Right renal cortex interstitium (tissue), 3 donors: ENCODE results near the gene FAM20C. TPM values are rescaled to one million over a fixed set of nuclear protein-coding genes. Genes with fewer than 3 reads are reported as not detected.
"Not testable (repeated sequence)": the region's sequence is repeated elsewhere in the genome, so short reads cannot be mapped to it uniquely, and the experiment has no call there.

Source experiments
- DNase-seq, 3 donors: peaks; one replicate each; pipeline ENCODE4 v3.0.0-alpha.2; 2013; ENCODE audit warnings: low read depth in 3 of 3, low spot score in 2 of 3
- polyA plus RNA-seq, 3 donors: library from polyadenylated mRNA; unstranded; fragments of 120-200 nt; gene quantifications; one replicate each; pipeline ENCODE4 v1.2.1, GENCODE V29; 2013; ENCODE audit not compliant: insufficient read length in 3 of 3

The FAM20C gene
- polyA plus RNA-seq, 3 donors, result 53.8 to 75.4 (median 59.7) TPM

DNA sequence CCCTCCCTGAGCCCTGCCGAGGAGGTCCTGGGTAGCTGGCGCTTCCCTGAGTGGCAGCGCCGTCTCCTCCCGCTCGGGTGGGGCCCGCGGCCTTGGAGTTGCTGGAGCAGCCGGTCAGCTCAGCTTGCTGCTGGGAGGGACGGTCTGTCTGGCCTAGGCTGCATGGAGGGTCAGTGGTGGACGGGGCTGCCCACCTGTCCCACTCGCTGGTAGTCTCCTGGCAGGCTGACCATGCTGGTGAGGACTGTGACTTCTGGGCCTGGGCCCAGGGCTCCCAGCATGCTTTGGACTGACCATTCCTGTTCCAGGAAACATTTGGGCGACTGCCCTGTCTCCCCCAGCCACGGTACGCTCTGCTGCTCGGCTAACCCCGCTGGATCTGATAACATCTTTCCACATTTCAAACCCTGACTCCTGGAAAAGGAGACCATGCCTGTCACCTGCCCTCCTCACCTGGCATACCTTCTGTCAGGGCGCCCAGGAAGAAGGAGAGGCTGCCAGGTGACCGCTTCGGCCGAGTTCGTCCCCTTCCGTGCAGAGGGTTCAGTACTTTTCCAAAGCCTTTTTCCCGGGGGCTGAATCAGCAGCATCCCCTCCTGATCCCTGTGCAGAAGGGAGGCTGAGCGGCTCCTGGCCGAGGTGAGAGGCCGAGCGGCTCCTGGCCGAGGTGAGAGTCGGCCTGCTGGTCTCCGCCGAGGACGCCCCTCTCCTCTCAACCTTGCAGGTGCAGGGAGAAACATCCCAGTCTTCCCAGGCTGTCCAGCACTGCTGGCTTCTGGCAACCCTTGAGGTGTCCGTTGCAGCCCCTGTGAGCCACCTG, 43.4 kb downstream of the FAM20C start:
- no peak for DNase-seq

DNA sequence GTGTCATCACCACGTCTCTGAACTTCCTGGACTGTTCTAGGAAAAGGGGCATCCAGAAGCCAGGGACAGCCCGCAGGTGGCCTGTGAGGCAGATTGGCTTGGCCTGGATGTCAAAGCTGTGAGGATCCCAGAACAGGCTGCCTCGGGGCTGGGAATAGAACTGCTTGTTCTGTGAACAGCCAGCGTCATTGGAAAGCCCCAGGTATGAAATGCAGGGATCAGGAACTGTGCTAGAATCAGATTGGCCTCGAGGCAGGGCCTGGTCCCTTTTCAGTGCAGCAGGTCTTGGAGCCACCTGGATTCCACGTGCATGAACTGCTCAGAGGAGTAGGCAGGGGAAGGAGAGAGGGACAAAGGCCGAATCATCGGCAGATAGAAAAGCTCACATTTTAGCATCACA, 44.6 kb downstream of the FAM20C start:
- no peak for DNase-seq

DNA sequence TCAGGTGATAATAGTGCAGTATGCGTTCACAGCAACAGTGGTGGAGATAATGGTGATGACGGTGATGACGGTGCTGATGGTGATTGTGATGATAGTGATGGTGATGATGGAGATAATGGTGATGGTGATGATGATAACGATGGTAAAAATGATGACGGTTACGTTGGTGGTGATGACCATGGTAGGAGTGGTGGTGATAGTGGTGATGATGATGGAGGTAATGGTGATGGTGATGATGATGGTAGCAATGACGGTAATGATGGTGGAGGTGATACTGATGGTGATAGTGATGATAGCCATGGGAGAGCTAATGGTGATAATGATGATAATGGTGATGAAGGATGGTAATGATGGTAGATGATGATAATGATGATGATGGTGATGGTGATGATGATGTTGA, 45.0 kb downstream of the FAM20C start:
- no peak for DNase-seq

DNA sequence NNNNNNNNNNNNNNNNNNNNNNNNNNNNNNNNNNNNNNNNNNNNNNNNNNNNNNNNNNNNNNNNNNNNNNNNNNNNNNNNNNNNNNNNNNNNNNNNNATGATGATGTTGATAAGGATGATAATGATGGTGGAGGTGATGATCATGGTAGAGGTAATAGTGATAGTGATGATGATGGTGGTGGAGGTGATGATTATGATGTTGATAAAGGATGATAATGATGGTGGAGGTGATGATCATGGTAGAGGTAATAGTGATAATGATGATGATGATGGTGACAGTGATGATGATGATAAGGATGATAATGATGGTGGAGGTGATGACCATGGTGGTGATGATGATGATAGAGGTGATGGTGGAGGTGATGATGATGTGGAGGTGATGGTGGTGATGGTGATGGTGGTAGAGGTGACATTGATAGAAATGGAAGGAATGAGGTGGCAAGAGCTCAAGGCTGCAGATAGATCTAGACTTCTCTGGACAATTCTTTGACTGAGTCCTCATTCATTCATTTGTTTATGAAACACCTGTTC, 47.8 kb downstream of the FAM20C start:
- no peak for DNase-seq

DNA sequence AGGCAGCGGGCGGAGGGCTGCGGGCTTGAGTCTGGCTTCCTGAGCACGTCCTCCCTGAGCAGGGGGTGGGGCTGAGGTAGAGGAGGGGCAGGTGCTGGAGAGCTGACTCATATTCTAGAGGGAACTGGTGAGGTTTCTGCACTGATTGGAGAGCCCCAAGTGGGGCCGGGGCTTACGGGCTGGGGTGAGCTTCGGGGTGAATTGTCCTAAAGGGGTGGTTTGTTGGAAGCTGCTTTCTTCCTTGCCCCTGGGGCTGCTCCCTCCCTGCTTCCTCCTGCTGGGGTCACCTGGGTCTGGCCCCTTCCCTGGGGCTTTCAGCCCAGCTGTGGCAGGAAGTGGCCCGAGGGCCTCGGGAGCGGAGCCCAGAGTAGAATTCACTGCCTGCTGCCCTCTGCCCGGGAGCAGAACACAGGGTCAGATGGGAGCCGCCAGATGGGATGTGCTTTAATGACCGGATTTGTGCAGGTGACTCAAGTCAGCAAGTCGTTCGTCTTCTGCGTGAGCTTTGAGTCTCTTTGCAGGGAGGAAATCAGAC, 48.6 kb downstream of the FAM20C start:
- DNase-seq, result no peak

DNA sequence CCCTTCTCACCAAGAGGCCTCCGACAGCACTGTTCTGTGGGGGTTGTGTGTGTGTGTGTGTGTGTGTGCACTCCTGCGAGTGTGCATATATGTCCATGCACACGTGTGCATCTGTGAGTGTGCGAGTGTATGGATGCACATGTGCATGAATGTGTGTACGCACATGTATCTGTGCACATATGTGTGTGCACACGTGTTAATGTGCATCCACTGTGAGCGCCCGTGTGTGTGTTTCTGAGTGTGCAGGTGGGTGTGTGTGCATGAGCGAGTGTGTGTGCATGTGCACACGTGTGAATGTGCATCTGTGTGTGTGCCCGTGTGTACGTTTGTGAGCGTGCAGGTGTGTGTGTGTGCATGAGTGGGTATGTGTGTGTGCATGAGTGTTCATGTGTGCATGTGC, 49.1 kb downstream of the FAM20C start:
- no peak for DNase-seq

DNA sequence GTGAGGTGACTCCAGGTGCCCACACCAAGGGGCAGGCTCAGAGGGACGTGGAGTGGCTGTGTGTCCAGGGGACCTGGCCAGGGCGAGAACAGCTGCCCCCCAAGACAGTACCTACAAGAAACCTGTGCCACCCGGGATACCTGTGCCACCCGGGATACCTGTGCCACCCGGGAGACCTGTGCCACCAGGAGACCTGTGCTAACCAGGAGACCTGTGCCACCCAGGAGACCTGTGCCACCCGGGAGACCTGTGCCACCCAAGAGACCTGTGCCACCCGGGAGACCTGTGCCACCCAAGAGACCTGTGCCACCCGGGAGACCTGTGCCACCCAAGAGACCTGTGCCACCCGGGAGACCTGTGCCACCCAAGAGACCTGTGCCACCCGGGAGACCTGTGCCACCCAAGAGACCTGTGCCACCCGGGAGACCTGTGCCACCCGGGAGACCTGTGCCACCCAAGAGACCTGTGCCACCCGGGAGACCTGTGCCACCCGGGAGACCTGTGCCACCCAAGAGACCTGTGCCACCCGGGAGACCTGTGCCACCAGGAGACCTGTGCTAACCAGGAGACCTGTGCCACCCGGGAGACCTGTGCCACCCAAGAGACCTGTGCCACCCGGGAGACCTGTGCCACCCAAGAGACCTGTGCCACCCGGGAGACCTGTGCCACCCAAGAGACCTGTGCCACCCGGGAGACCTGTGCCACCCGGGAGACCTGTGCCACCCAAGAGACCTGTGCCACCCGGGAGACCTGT, 50.6 kb downstream of the FAM20C start:
- not testable (repeated sequence) for DNase-seq

DNA sequence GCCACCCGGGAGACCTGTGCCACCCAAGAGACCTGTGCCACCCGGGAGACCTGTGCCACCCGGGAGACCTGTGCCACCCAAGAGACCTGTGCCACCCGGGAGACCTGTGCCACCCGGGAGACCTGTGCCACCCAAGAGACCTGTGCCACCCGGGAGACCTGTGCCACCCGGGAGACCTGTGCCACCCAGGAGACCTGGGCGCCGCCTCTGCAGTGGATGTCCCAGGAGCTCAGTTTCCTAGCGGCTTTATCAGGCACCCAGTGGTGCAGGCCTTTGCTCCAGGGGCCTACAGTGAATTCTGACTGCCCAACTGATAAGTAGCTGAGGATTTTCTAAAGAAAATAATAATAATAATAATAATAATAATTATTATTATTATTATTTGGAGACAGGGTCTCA, 51.2 kb downstream of the FAM20C start:
- DNase-seq, result not testable (repeated sequence)

DNA sequence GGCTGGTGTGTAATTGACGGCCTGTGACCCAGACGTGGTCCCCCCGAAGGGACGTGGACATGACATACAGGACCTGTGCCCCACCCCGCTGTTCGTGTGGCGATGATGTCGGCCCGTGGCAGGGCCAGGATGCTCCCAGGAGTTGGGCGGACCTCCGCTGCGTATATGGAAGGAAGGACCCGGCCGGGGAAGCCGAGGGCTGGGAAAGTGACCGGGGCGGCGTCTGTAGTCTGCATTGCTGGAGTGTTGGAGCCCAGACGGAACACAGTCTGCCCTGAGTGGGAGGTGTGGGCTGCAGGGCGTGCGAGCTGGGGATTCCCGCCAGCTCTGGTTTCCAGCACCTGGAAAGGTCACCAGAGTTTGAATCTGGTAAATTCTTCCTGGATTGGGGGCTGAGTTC, 52.6 kb downstream of the FAM20C start:
- no peak for DNase-seq

DNA sequence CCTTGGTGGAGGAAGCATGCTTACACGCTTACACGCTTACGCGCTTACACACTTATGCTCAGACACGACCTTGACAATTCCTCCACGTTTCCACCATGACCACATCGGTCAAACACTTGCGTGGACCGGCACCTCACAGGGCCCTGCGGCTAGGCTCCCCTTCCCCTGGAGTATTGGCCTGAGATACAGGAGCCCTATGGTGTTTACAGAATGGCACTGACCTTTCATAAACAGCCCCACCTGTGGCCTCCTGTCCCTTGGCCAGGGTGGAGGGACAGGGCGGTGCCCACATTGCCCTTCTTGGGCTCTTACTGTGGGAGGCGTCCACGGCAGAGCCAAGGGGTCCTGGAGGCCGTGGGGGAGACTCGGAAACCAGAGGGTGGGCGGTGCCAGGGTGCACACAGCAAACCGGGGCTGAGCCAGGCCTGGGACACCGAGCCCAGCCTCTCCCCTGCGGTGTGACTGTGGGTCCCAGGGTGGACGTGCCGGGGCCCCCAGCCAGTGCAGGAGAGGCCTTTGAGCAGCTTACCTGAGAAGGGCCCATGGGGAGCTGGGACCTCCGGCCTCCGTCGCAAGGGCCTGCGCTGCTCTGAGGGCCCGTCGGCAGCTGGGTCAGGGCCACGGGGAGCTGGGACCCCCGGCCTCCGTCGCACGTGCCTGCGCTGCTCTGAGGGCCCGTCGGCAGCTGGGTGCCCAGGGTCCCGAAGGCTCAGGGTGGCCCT, 53.4 kb downstream of the FAM20C start:
- no peak for DNase-seq

DNA sequence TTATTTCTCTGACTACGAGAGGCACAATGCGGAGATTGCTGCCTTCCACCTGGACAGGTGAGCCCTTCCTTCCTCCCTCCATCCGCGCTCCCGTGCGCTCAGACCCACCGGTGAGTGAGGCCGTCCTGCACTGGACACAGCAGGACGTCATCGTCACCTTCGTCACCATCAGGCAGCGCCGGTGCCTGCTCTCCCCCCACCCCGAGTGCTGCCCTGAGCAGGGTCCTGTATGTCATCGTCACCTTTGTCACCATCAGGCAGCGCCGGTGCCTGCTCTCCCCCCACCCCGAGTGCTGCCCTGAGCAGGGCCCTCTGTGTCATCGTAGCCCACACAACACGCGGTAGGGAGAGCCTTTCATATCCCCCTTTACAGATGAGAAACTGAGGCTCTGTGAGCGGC, 54.1 kb downstream of the FAM20C start:
- DNase-seq, result no peak

DNA sequence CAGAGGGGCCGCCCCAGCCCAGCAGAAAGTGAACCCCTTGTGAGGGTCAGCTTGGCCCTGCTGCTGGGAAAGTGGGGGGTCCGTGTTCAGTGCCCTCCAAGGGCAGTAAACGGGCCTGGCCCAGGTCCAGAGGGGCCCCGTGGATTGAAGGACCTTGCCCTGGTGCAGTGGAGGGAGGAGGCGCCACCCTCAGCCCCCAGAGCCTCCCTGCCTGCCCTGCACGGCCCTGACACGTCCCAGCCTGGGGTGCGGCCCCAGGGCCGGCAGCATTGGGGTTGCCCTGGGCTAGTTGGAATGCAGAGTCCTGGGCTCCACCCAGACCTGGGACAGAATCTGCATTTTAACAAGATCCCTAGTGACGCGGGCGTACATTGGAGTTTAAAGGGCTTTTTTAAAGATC, 54.8 kb downstream of the FAM20C start:
- no peak for DNase-seq

DNA sequence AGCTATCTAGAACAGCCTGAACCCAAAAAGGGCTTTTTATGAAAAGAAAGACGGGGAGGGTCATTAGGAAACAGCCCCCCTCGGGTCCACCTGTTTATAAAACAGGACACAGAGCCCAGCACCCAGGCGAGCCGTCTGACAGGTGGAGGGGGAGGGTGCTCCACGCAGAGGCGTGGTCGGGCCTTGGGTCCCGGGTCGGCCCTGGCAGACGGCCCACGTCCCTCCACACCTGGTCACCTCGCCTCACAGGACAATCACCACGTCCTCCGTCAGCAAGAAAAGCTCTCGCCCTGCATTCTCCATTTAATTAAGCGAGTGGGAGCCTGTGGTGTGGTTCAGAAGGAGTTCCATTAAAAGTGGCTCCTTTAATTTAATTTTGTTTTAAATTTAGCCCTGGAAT, 55.3 kb downstream of the FAM20C start:
- no peak for DNase-seq

DNA sequence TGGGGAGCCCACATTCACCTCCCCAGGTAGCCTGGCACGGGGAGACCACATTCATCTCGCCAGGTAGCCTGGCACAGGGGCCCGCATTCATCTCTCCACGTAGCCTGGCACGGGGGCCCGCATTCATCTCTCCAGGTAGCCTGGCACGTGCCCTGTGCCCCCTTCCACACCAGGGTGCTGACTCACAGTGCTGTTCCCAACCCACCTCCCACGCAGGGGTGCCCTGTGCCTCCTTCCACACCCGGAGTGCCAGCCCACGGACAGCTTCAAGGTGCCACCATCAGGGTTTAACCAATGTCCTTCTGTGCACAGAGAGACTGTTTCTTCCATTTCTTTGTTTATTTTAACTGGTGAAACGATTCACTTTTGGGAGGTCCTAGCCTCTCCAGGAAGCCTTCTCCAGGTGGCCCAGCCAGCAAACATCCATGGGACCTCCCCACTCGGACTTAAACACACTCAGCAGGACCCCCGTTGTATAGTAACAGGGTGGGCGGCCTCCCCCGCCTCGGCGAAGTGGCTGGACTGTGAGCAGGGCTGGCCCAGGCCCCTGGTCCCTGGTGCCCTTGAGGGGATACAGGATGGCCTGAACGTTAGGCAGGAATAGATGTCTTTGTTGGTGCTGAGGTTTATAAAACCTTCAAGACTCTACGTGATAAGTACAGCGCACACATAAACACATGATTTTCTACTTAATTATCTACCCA, 56.5 kb downstream of the FAM20C start:
- no peak for DNase-seq

DNA sequence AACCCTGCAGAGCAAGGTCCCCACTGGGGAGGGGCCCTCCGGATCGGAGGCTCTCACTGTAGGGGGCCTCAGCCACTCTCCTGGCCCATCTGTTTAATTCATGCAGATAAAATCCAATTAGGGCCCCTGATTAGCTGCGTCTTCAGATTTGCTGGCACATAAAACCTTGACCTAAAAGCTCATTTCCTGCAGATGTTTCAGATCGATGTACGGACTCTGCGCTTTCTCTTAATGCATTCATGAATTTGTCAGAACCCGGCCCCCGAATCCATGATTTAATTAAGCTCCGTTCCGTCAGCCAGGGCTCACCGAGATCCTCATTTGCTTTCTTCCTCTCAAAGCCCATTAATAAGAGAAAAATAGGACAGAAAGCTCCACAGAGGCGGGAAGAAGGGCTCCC, 57.6 kb downstream of the FAM20C start:
- DNase-seq, result no peak

DNA sequence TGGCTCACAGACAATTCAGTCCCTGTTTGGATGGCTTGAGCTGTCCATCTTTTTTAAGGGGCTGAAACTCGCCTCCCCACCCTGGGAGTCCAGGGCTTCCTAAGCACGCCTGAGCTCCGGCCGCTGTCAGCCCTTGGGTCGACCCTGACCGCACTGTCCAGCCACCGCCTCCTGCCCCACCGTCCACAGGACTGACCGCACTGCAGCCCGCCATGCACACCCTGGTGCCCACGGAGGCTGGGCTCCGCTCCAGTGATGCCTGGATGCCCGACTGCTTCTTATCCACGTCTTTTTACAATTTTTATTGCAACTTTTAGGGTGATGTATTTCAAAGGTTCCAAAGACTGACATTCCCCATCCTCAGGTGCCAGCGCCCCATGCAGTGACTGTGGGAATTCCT, 58.2 kb downstream of the FAM20C start:
- DNase-seq, result no peak

DNA sequence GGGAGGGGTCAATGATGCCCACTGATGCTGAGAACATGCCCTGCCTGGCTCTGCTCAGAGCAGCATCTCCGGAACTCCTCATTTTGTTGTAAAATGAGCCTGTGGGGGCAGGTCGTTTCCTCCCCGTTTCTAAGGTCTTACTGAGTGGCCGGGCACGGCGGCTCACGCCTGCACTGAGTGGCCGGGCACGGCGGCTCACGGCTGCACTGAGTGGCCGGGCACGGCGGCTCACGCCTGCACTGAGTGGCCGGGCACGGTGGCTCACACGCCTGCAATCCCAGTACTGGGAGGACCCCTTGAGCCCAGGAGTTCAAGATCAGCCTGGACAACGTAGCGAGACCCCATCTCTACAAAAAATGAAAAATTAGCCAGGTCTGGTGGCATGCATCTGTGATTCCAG, 58.6 kb downstream of the FAM20C start:
- DNase-seq, result no peak

DNA sequence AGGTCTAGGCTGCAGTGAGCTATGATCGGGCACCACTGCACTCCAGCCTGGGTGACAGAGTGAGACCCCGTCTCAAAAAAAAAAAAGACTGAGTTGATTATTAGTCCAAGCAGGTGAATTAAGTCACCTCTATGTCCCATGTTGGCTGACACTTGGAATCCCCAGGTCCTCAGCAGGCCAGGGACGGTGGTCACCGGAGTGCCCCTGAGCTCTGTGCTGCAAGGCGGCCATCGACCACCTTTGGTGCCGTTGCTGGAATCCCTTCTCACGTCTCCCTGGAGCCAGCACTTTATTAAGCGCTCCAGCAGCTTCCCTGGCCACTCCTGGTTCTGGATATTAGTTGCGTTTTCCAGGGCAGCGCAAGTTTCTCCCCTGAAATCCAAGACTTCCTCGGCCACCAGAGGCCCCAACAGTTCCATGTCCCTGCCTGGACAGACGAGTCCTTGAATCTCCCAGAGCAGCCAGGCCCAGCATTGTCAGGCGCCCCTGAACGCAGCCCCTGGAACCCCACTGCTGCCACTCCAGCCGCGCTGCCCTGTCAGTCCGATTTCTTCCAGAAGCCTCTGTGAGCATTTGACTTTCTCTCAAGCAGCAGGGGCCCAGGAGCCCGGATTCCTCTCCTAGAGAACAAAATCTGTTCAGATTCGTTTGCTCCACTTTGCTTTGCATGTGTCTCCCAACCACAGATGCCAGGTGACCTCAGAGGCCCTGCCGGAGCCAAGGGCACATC, 59.2 kb downstream of the FAM20C start:
- no peak for DNase-seq

DNA sequence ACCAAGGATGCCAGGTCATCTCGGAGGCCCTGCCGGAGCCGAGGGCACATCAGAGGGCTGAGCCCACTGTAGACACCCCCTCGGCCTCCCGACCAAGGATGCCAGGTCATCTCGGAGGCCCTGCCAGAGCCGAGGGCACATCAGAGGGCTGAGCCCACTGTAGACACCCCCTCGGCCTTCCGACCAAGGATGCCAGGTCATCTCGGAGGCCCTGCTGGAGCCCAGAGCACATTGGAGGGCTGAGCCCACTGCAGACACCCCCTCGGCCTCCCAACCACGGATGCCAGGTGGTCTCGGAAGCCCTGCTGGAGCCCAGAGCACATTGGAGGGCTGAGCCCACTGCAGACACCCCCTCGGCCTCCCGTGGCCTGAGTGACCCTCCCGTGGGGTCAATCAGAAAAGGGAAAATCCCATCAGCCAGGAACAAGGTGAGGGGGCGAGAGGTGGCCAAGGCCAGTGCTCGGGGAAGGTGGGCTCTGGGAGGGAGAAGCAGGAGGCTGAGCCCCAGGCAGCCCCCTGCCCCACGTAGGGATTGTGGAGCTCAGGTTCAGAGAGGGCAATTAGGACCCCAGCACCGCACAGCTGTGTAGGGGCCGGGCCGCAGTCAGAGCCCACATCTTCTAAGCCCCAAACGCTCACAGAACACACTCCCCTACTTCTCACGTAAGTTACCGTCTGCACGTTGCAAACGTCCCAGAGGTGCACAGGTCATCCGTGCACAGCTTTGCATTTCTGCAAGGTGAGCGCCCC, 60.0 kb downstream of the FAM20C start:
- no peak for DNase-seq
